GM19455 (cell line): ENCODE results near the gene ARHGEF26.

Source experiments
- ATAC-seq: cut with Tn5 transposase; IDR thresholded peaks from one replicate; pipeline ENCODE4 v1.9.1; 2021; ENCODE audit not compliant: unreplicated experiment

Gene ARHGEF26

GRCh38 chr3:154151969-154152368 is 30.8 kb downstream of the ARHGEF26 start:
- ATAC-seq, result no peak

GRCh38 chr3:154152741-154153140 is 31.6 kb downstream of the ARHGEF26 start:
- no peak for ATAC-seq

GRCh38 chr3:154156530-154156929 is 35.3 kb downstream of the ARHGEF26 start:
- ATAC-seq, result no peak

- ATAC-seq, result no peak
Measured at GRCh38 chr3:154161806-154162205, 40.6 kb downstream of the ARHGEF26 start.

DNA sequence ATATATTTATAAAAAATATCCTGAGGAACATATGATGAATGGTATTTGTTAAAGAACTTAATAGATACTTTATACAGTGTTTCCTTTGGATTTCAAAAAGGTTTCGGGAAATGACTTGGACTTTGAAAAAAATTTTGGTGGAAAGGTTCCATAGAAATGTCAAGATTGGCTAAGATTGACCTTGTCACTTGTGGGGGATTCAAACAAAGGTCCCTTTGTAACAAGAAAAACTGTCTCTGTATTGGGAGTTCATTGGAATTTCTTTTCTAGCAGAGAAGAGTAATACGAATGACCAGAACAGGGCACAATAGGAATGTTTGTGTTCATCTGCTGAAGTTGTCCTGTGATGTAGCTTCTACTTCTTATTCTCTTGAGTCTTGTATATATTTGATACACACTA is 43.2 kb downstream of the ARHGEF26 start:
- ATAC-seq, result no peak

DNA sequence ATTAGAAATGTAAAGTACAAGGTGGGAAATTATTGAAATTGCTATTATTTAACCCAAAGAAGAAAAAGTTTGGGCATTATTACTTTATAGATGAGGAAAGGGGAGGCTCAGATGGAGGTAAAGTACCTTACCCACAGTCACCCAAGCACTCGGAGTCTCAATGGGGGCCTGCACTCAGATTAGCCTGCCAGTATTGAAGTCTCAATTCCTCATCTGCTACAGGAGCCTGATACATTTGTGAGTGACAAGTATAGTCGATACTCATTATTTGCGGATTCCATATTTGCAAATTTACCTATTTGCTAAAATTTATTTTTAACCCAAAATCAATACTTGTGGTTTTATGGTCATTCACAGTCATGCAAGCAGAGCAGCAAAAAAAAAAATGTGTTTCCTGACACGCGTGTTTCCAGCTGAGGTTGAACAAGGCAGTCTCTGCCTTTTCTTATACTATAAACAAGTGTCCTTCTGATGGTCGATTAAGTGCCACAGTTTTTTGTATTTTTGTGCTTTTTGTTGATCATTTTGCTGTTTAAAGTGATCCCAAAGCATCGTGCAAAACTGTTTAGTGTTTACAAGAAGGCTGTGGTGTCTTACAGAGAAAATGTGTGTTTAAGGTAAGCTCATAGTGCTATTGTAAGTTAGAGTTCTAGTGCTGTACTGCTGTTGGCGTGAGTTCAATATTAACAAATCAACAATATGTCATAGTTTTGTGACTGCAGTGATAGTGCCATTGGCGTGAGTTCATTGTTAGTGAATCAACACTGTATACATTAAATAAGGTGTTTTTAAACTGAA is 48.0 kb downstream of the ARHGEF26 start:
- ATAC-seq, result no peak

- ATAC-seq, result no peak
Measured at GRCh38 chr3:154169796-154170110, 48.6 kb downstream of the ARHGEF26 start.

DNA sequence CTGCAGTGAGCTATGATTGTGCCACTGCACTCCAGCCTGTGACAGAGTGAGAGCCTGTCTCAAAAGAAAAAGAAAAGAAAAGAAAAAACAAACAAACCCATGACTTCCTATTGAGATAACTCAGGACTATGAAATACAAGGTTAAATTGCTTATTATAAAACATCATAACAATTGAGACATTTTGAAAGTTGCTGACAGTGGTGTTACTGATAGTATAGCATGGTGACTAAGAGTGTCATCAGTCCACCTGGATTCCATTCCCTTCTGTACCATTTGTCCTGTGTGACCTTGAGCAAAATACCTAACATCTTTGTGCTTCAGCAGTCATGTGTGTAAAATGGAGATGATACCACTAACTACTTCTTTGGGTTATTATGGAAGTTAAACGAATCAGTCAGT is 49.1 kb downstream of the ARHGEF26 start:
- no peak for ATAC-seq

DNA sequence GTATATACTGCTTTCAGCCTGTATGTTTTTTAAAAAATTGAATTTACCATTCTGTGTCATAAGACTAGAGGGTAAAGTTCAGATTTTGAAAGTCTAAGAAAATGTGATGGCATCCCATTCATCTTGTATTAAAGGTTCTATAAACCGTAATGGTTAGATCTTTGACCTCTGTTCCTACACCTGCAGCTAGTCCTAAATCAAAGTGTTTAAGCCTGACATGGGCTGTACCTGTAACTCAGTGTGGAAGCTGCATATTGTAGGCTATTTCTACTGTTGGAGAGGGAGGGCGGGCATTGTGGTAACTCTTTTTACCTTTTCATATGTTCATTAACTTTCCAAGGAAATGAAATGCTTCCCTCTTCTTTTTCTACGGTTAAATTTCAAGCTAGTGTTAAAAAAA is 53.9 kb downstream of the ARHGEF26 start:
- no peak for ATAC-seq

DNA sequence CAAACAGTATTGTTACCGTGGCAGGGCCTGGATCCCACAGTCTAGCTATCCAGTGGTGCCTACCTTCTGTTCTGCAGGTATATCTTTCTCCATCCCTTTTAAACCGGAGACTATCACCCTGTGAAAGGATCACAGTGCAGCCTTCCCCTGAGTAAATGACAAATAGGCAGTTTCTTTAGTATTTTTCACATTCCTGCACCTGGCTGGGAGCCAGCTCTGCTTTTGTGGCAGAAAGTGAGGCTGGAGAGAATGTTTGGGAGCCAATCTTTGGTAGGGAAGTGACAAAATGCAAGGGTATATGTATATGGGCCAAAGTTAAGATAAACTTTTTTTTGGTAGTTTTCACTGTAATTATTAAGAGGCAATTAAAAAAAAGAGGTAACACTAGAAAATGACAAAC is 54.8 kb downstream of the ARHGEF26 start:
- no peak for ATAC-seq

GRCh38 chr3:154177406-154177805 is 56.2 kb downstream of the ARHGEF26 start:
- ATAC-seq, result no peak

- ATAC-seq, result no peak
Measured at GRCh38 chr3:154178172-154178571, 57.0 kb downstream of the ARHGEF26 start.

GRCh38 chr3:154180836-154181691 is 59.9 kb downstream of the ARHGEF26 start:
- no peak for ATAC-seq

GRCh38 chr3:154182322-154182922 is 61.2 kb downstream of the ARHGEF26 start:
- no peak for ATAC-seq

DNA sequence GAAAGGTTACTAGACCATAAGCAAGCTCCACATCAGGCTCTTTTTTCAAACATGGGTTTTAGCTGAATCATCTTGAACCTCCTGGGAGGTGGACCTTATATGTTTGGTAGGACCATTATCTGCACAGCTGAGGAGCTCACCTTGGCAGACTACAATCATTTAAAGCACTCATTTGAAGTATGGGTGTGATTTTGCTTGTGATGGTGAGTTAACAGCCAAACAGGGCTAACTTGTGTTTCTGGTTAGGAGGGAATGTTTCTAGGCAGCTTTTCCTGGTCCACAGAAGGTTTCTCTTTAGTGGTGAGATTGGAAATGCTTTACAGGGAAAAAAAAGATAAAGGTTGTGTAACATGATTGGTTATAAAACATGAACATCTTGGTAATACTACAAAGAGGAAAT is 61.8 kb downstream of the ARHGEF26 start:
- no peak for ATAC-seq

GRCh38 chr3:154184582-154184981 is 63.4 kb downstream of the ARHGEF26 start:
- no peak for ATAC-seq

DNA sequence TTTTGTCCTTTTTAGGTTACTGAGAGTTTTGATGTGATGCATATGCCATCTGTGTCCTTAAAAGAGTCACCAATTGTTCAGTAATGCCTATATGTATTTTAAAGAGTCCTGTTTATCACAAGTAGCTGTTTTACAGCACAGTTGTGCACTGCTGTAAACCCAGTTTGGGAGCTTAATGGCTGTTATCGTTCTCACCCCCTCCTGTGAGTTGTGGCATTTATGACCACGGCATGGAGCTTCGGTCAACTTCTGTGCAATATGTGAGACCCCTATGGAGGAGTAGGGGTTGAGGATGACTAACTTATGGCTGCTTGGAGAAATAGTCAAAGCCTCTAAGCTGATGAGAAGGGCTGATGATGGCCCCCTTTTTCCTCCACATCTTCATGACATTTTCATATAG is 67.2 kb downstream of the ARHGEF26 start:
- ATAC-seq, result no peak

GRCh38 chr3:154188846-154189245 is 67.7 kb downstream of the ARHGEF26 start:
- ATAC-seq, result no peak

DNA sequence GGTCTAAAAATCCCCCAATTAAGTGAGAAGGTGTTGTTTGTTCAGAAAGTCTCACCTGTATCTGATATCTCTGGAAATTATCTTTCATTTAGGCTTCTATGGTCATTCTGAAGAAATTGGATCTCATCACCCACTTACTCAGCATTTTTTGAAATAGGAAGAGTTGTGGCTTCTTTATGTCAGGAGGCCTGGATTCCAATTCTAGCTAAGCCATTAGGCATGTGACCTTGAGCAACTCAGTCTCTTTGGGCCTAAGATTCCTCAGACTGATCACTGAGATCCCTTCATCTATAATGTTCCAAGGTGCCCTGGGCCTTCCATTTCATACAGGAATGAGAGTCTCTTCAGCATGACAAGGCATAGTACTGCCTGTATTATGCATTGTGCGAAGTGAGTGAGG is 70.3 kb downstream of the ARHGEF26 start:
- no peak for ATAC-seq

GRCh38 chr3:154192225-154192624 is 71.0 kb downstream of the ARHGEF26 start:
- ATAC-seq, result no peak

GRCh38 chr3:154193000-154193615 is 71.9 kb downstream of the ARHGEF26 start:
- no peak for ATAC-seq

GRCh38 chr3:154194877-154195276 is 73.7 kb downstream of the ARHGEF26 start:
- ATAC-seq, result no peak
